ENCODE data around the gene POLR2E.

POLR2E gene

GRCh38 chr19:1110809-1111640 is 15.8 kb upstream of the POLR2E start:
- POLR2A ChIA-PET: interaction anchor here (0.6 kb wide), 1 partner anchor 92 kb away, joined by 5 read pairs; no protein-coding TSS in a partner anchor
- peaks cover 0 to 15% (median 10%) of the 10 kb centered on the region in 4 experiments for H3K4me1 ChIP-seq (ENCODE audit: control extremely low read depth in 1 of 4, control insufficient read depth in 4 of 4, insufficient read depth in 4 of 4, low read length in 3 of 4)

GRCh38 chr19:1109697-1110671 is 14.8 kb upstream of the POLR2E start:
- no peak for DNase-seq
- Histone ChIP-seq H3K27me3 (replicated peaks in 2 of 5; ENCODE audit: control insufficient read depth in 4 of 5, insufficient read depth in 5 of 5, low read length in 4 of 5) (no peaks in the 10 kb centered on the region), H3K4me1 (ENCODE audit: control extremely low read depth in 1 of 4, control insufficient read depth in 4 of 4, insufficient read depth in 4 of 4, low read length in 3 of 4) (peaks cover 0 to 24% (median 19%) of the 10 kb centered on the region in 4 experiments), H3K9me3 (ENCODE audit: control extremely low read depth in 1 of 5, control insufficient read depth in 4 of 5, insufficient read depth in 2 of 5, low read depth in 1 of 5, low read length in 4 of 5) (no peaks in the 10 kb centered on the region), H3K4me3 (ENCODE audit: control insufficient read depth in 1 of 7, extremely low read depth in 1 of 7, insufficient read depth in 4 of 7, low read depth in 2 of 7, low read length in 6 of 7) (no peak overlapping the region), H3K27ac (ENCODE audit: insufficient read depth in 1 of 2, low read depth in 1 of 2, low read length in 2 of 2, poor library complexity in 1 of 2, severe bottlenecking in 2 of 2) (no peak overlapping the region), H3K36me3 (ENCODE audit: control insufficient read depth in 4 of 4, insufficient read depth in 4 of 4, low read length in 3 of 4) (peaks cover 2 to 75% (median 45%) of the 10 kb centered on the region in 4 experiments)
- 97% methylated on average over 43 of the region's 54 CpGs for WGBS (ENCODE audit: insufficient coverage)
- ChIA-PET CTCF (no interaction called here), POLR2A (no interaction called here)

More at GRCh38 chr19:1110809-1111640, 15.8 kb upstream of the POLR2E start:
- no peaks in the 10 kb centered on the region for H3K27me3 ChIP-seq (replicated peaks in 2 of 5; ENCODE audit: control insufficient read depth in 4 of 5, insufficient read depth in 5 of 5, low read length in 4 of 5)
- no peak overlapping the region for H3K4me3 ChIP-seq (ENCODE audit: control insufficient read depth in 1 of 7, extremely low read depth in 1 of 7, insufficient read depth in 4 of 7, low read depth in 2 of 7, low read length in 6 of 7)
- WGBS (ENCODE audit: insufficient coverage): 94% methylated on average over 14 of the region's 18 CpGs
- no peak for DNase-seq
- CTCF ChIA-PET: interaction anchor here (0.9 to 4.0 kb wide), 4 partner anchors 82 to 133 kb away, joined by 3 to 33 read pairs (median 20); no protein-coding TSS in a partner anchor
- no peak overlapping the region for H3K27ac ChIP-seq (ENCODE audit: insufficient read depth in 1 of 2, low read depth in 1 of 2, low read length in 2 of 2, poor library complexity in 1 of 2, severe bottlenecking in 2 of 2)
- no peaks in the 10 kb centered on the region for H3K9me3 ChIP-seq (ENCODE audit: control extremely low read depth in 1 of 5, control insufficient read depth in 4 of 5, insufficient read depth in 2 of 5, low read depth in 1 of 5, low read length in 4 of 5)
- peaks cover 2 to 74% (median 46%) of the 10 kb centered on the region in 4 experiments for H3K36me3 ChIP-seq (ENCODE audit: control insufficient read depth in 4 of 4, insufficient read depth in 4 of 4, low read length in 3 of 4)

GRCh38 chr19:1109032-1109551 is 13.9 kb upstream of the POLR2E start:
- Histone ChIP-seq H3K4me3 (ENCODE audit: control insufficient read depth in 1 of 7, extremely low read depth in 1 of 7, insufficient read depth in 4 of 7, low read depth in 2 of 7, low read length in 6 of 7) (no peak overlapping the region), H3K9me3 (ENCODE audit: control extremely low read depth in 1 of 5, control insufficient read depth in 4 of 5, insufficient read depth in 2 of 5, low read depth in 1 of 5, low read length in 4 of 5) (no peaks in the 10 kb centered on the region), H3K36me3 (ENCODE audit: control insufficient read depth in 4 of 4, insufficient read depth in 4 of 4, low read length in 3 of 4) (peaks cover 0 to 71% (median 43%) of the 10 kb centered on the region in 4 experiments), H3K4me1 (ENCODE audit: control extremely low read depth in 1 of 4, control insufficient read depth in 4 of 4, insufficient read depth in 4 of 4, low read length in 3 of 4) (peaks cover 0 to 27% (median 21%) of the 10 kb centered on the region in 4 experiments), H3K27me3 (replicated peaks in 2 of 5; ENCODE audit: control insufficient read depth in 4 of 5, insufficient read depth in 5 of 5, low read length in 4 of 5) (no peaks in the 10 kb centered on the region), H3K27ac (ENCODE audit: insufficient read depth in 1 of 2, low read depth in 1 of 2, low read length in 2 of 2, poor library complexity in 1 of 2, severe bottlenecking in 2 of 2) (no peak overlapping the region)
- 95% methylated on average over 36 of the region's 48 CpGs for WGBS (ENCODE audit: insufficient coverage)
- CTCF ChIA-PET: no interaction called here
- DNase-seq: no peak
- POLR2A ChIA-PET: no interaction called here

- POLR2A ChIA-PET: no interaction called here
- no peak overlapping the region for H3K4me3 ChIP-seq (ENCODE audit: control insufficient read depth in 1 of 7, extremely low read depth in 1 of 7, insufficient read depth in 4 of 7, low read depth in 2 of 7, low read length in 6 of 7)
- CTCF ChIA-PET: no interaction called here
Observed at GRCh38 chr19:1108291-1109031, 13.3 kb upstream of the POLR2E start.

GRCh38 chr19:1107661-1108261 is 12.6 kb upstream of the POLR2E start:
- no peaks in the 10 kb centered on the region for H3K9me3 ChIP-seq (ENCODE audit: control extremely low read depth in 1 of 5, control insufficient read depth in 4 of 5, insufficient read depth in 2 of 5, low read depth in 1 of 5, low read length in 4 of 5)
- H3K36me3 ChIP-seq (ENCODE audit: control insufficient read depth in 4 of 4, insufficient read depth in 4 of 4, low read length in 3 of 4): peaks cover 0 to 60% (median 40%) of the 10 kb centered on the region in 4 experiments
- DNase-seq: no peak
- ChIA-PET POLR2A (no interaction called here), CTCF (no interaction called here)
- H3K4me1 ChIP-seq (ENCODE audit: control extremely low read depth in 1 of 4, control insufficient read depth in 4 of 4, insufficient read depth in 4 of 4, low read length in 3 of 4): peaks cover 0 to 32% (median 20%) of the 10 kb centered on the region in 4 experiments
- no peak overlapping the region for H3K27ac ChIP-seq (ENCODE audit: insufficient read depth in 1 of 2, low read depth in 1 of 2, low read length in 2 of 2, poor library complexity in 1 of 2, severe bottlenecking in 2 of 2)
- no peaks in the 10 kb centered on the region for H3K27me3 ChIP-seq (replicated peaks in 2 of 5; ENCODE audit: control insufficient read depth in 4 of 5, insufficient read depth in 5 of 5, low read length in 4 of 5)
- WGBS (ENCODE audit: insufficient coverage): 97% methylated on average over 21 of the region's 25 CpGs
- H3K4me3 ChIP-seq (ENCODE audit: control insufficient read depth in 1 of 7, extremely low read depth in 1 of 7, insufficient read depth in 4 of 7, low read depth in 2 of 7, low read length in 6 of 7): no peak overlapping the region

More at GRCh38 chr19:1108291-1109031, 13.3 kb upstream of the POLR2E start:
- Histone ChIP-seq H3K36me3 (ENCODE audit: control insufficient read depth in 4 of 4, insufficient read depth in 4 of 4, low read length in 3 of 4) (peaks cover 0 to 64% (median 41%) of the 10 kb centered on the region in 4 experiments), H3K27ac (ENCODE audit: insufficient read depth in 1 of 2, low read depth in 1 of 2, low read length in 2 of 2, poor library complexity in 1 of 2, severe bottlenecking in 2 of 2) (no peak overlapping the region), H3K9me3 (ENCODE audit: control extremely low read depth in 1 of 5, control insufficient read depth in 4 of 5, insufficient read depth in 2 of 5, low read depth in 1 of 5, low read length in 4 of 5) (no peaks in the 10 kb centered on the region), H3K27me3 (replicated peaks in 2 of 5; ENCODE audit: control insufficient read depth in 4 of 5, insufficient read depth in 5 of 5, low read length in 4 of 5) (no peaks in the 10 kb centered on the region), H3K4me1 (ENCODE audit: control extremely low read depth in 1 of 4, control insufficient read depth in 4 of 4, insufficient read depth in 4 of 4, low read length in 3 of 4) (peaks cover 0 to 26% (median 19%) of the 10 kb centered on the region in 4 experiments)
- 96% methylated on average over 77 of the region's 89 CpGs for WGBS (ENCODE audit: insufficient coverage)
- DNase-seq: no peak
